Glutamatergic neuron (in vitro differentiated cells): ENCODE measurements around the gene AP2B1. TPM values are rescaled to one million over a fixed set of nuclear protein-coding genes. Genes with fewer than 3 reads are reported as not detected.

ENCODE experiments used
- DNase-seq: peaks from one replicate; pipeline ENCODE4 v3.0.0; 2022
- H3K27ac Mint-ChIP-seq: one replicate; pipeline ENCODE4 v1.8.0; 2020; ENCODE audit warnings: mild to moderate bottlenecking, mixed read lengths, inconsistent platforms; ENCODE audit not compliant: unreplicated experiment
- H3K27me3 Mint-ChIP-seq: one replicate; pipeline ENCODE4 v1.8.0; 2020; ENCODE audit warnings: mild to moderate bottlenecking, moderate library complexity, mixed read lengths, inconsistent platforms; ENCODE audit not compliant: unreplicated experiment
- H3K36me3 Mint-ChIP-seq: one replicate; pipeline ENCODE4 v1.8.0; 2020; ENCODE audit warnings: mild to moderate bottlenecking, mixed read lengths, inconsistent platforms; ENCODE audit not compliant: unreplicated experiment
- H3K4me1 Mint-ChIP-seq: one replicate; pipeline ENCODE4 v1.8.0; 2020; ENCODE audit warnings: mild to moderate bottlenecking, low read depth, mixed read lengths, inconsistent platforms; ENCODE audit not compliant: unreplicated experiment
- H3K4me3 Mint-ChIP-seq: one replicate; pipeline ENCODE4 v1.8.0; 2020; ENCODE audit warnings: mild to moderate bottlenecking, mixed read lengths, inconsistent platforms; ENCODE audit not compliant: unreplicated experiment
- H3K9me3 Mint-ChIP-seq: one replicate; pipeline ENCODE4 v1.8.0; 2020; ENCODE audit warnings: mild to moderate bottlenecking, moderate library complexity, mixed read lengths, inconsistent platforms; ENCODE audit not compliant: unreplicated experiment
- CTCF ChIP-seq: fragments of 200-600 bp; sonication (generic); IDR thresholded peaks from one replicate; pipeline ENCODE4 v1.5.0; 2021; ENCODE audit not compliant: partially characterized antibody, unreplicated experiment
- total RNA-seq: library from RNA; stranded (reverse); fragmentation: NEBNext Ultra II Directional; extraction: Animal tissue kit (Norgen Biotek cat#: 25700); gene quantifications from one replicate; pipeline ENCODE4 v1.2.1, GENCODE V29; 2021; ENCODE audit not compliant: unreplicated experiment

The AP2B1 gene
- total RNA-seq, 1 donor from 2014 or later = 316 TPM

- H3K27me3 Mint-ChIP-seq = peaks cover 15% of the 10 kb centered on the region
- no peak overlapping the region for H3K27ac Mint-ChIP-seq
- H3K4me3 Mint-ChIP-seq = peak overlapping the region; percentile 82
- no peak for TF ChIP-seq CTCF
- no peaks in the 10 kb centered on the region for H3K4me1 Mint-ChIP-seq
- H3K9me3 Mint-ChIP-seq = peaks cover 8% of the 10 kb centered on the region
- peaks cover 5% of the 10 kb centered on the region for H3K36me3 Mint-ChIP-seq
- peak; percentile 52 for DNase-seq
Observed at GRCh38 chr17:35740997-35741931, 154.1 kb downstream of the AP2B1 start.

GRCh38 chr17:35742496-35742895 is 155.4 kb downstream of the AP2B1 start:
- Mint-ChIP-seq H3K27me3 (peaks cover 16% of the 10 kb centered on the region), H3K27ac (no peak overlapping the region), H3K4me1 (no peaks in the 10 kb centered on the region), H3K9me3 (peaks cover 11% of the 10 kb centered on the region), H3K36me3 (peaks cover 5% of the 10 kb centered on the region), H3K4me3 (no peak overlapping the region)
- no peak for TF ChIP-seq CTCF
- no peak for DNase-seq

- H3K4me1 Mint-ChIP-seq = no peaks in the 10 kb centered on the region
- H3K9me3 Mint-ChIP-seq = peaks cover 13% of the 10 kb centered on the region
- H3K36me3 Mint-ChIP-seq = peaks cover 5% of the 10 kb centered on the region
- H3K27me3 Mint-ChIP-seq = peaks cover 16% of the 10 kb centered on the region
- H3K4me3 Mint-ChIP-seq = no peak overlapping the region
- no peak for TF ChIP-seq CTCF
- no peak for DNase-seq
- no peak overlapping the region for H3K27ac Mint-ChIP-seq
Observed at GRCh38 chr17:35742896-35743477, 155.9 kb downstream of the AP2B1 start.

- H3K9me3 Mint-ChIP-seq = peaks cover 13% of the 10 kb centered on the region
- TF ChIP-seq CTCF = no peak
- no peaks in the 10 kb centered on the region for H3K4me1 Mint-ChIP-seq
- DNase-seq = no peak
- peaks cover 5% of the 10 kb centered on the region for H3K36me3 Mint-ChIP-seq
- no peak overlapping the region for H3K27ac Mint-ChIP-seq
- peaks cover 16% of the 10 kb centered on the region for H3K27me3 Mint-ChIP-seq
- H3K4me3 Mint-ChIP-seq = no peak overlapping the region
Observed at GRCh38 chr17:35743626-35744328, 156.7 kb downstream of the AP2B1 start.

- Mint-ChIP-seq H3K27ac (no peak overlapping the region), H3K27me3 (peaks cover 14% of the 10 kb centered on the region), H3K9me3 (peaks cover 11% of the 10 kb centered on the region), H3K4me1 (peaks cover 8% of the 10 kb centered on the region), H3K36me3 (peaks cover under 1% of the 10 kb centered on the region), H3K4me3 (no peak overlapping the region)
- TF ChIP-seq CTCF = no peak
- no peak for DNase-seq
Observed at GRCh38 chr17:35744830-35745229, 157.7 kb downstream of the AP2B1 start.
